ENCODE results near the gene LIX1L.

- TF ChIP-seq POLR2A (IDR thresholded peaks at IDR 0.05) (no peak), CTCF (IDR thresholded peaks at IDR 0.05) (no peak)
Measured at GRCh38 chr1:145906954-145907753, 50.7 kb downstream of the LIX1L start.
